WTC11 (cell line): Measurements from ENCODE around the gene SEMA7A. TPM values are rescaled to one million over a fixed set of nuclear protein-coding genes. Genes with fewer than 3 reads are reported as not detected.

ENCODE experiments used
- ATAC-seq: fragments of 200-7000 bp; cut with Tn5 transposase; 2 replicates; pipeline ENCODE4 v1.10.0; 2021; ENCODE audit warnings: mild to moderate bottlenecking, moderate library complexity
- CTCF ChIA-PET: fragments of 300-600 bp; sonication (Branson Sonifier 250); formaldehyde crosslinking; loops from one replicate; lab custom pipeline; 2021; ENCODE audit warnings: antibody characterized with exemption; lab: Charles Lee
- POLR2A ChIA-PET: fragments of 350-600 bp; sonication (Branson Sonifier 250); formaldehyde crosslinking; loops from one replicate; lab custom pipeline; 2021; ENCODE audit warnings: antibody characterized with exemption; lab: Charles Lee
- DNase-seq: peaks from one replicate; pipeline ENCODE4 v3.0.0; 2021; ENCODE audit warnings: low spot score
- H3K27ac Mint-ChIP-seq: 2 replicates; pipeline ENCODE4 v1.8.0; 2021; ENCODE audit warnings: mixed read lengths
- H3K27me3 Mint-ChIP-seq: 2 replicates; pipeline ENCODE4 v1.8.0; 2021; ENCODE audit warnings: low read depth, mild to moderate bottlenecking, moderate library complexity, mixed read lengths
- H3K36me3 Mint-ChIP-seq: 2 replicates; pipeline ENCODE4 v1.8.0; 2021; ENCODE audit warnings: mixed read lengths
- H3K4me1 Mint-ChIP-seq: 2 replicates; pipeline ENCODE4 v1.8.0; 2022; ENCODE audit warnings: mixed read lengths
- H3K4me3 Mint-ChIP-seq: 2 replicates; pipeline ENCODE4 v1.8.0; 2021; ENCODE audit warnings: mild to moderate bottlenecking, moderate library complexity, mixed read lengths
- H3K9me3 Mint-ChIP-seq: 2 replicates; pipeline ENCODE4 v1.8.0; 2021; ENCODE audit warnings: mixed read lengths
- HMGA2 ChIP-seq: fragments of 250-450 bp; sonication (Bioruptor Pico); IDR thresholded peaks from 2 replicates; pipeline ENCODE4 v1.4.0; 2021; ENCODE audit warnings: mild to moderate bottlenecking, moderate library complexity
- JUN ChIP-seq: sonication (generic); formaldehyde crosslinking; IDR thresholded peaks from 2 replicates; pipeline ENCODE4 v1.8.0; 2023; ENCODE audit warnings: mild to moderate bottlenecking, missing genetic modification reagents
- PRRX2 ChIP-seq: fragments of 250-450 bp; sonication (Bioruptor Pico); IDR thresholded peaks from 2 replicates; pipeline ENCODE4 v1.8.0; 2021; ENCODE audit warnings: mild to moderate bottlenecking
- ZBTB21 ChIP-seq: sonication (generic); formaldehyde crosslinking; IDR thresholded peaks from 2 replicates; pipeline ENCODE4 v1.8.1; 2023; ENCODE audit warnings: mild to moderate bottlenecking, missing genetic modification reagents, borderline replicate concordance
- ZNF121 ChIP-seq: sonication (generic); formaldehyde crosslinking; IDR thresholded peaks from 2 replicates; pipeline ENCODE4 v1.8.0; 2023; ENCODE audit warnings: missing genetic modification reagents
- total RNA-seq: library from RNA; stranded (reverse); gene quantifications from 3 replicates; pipeline ENCODE4 v1.2.3, GENCODE V29; 2021
- TF ChIP-seq, protein P1 (sequence below): sonication (generic); formaldehyde crosslinking; IDR thresholded peaks from 2 replicates; pipeline ENCODE4 v1.8.1; 2023; ENCODE audit warnings: mild to moderate bottlenecking, missing genetic modification reagents, borderline replicate concordance
- TF ChIP-seq, protein P2 (sequence below): sonication (generic); formaldehyde crosslinking; IDR thresholded peaks from 2 replicates; pipeline ENCODE4 v1.8.0; 2022; ENCODE audit warnings: mild to moderate bottlenecking, missing genetic modification reagents
- TF ChIP-seq, protein P3 (sequence below): sonication (generic); formaldehyde crosslinking; IDR thresholded peaks from 2 replicates; pipeline ENCODE4 v1.8.1; 2023; ENCODE audit warnings: mild to moderate bottlenecking, missing genetic modification reagents
- TF ChIP-seq, protein P4 (sequence below): sonication (generic); formaldehyde crosslinking; IDR thresholded peaks from 2 replicates; pipeline ENCODE4 v1.8.0; 2022; ENCODE audit warnings: mild to moderate bottlenecking, missing genetic modification reagents

SEMA7A gene
- total RNA-seq, 1 experiment from 2014 or later: 17.9 TPM

DNA sequence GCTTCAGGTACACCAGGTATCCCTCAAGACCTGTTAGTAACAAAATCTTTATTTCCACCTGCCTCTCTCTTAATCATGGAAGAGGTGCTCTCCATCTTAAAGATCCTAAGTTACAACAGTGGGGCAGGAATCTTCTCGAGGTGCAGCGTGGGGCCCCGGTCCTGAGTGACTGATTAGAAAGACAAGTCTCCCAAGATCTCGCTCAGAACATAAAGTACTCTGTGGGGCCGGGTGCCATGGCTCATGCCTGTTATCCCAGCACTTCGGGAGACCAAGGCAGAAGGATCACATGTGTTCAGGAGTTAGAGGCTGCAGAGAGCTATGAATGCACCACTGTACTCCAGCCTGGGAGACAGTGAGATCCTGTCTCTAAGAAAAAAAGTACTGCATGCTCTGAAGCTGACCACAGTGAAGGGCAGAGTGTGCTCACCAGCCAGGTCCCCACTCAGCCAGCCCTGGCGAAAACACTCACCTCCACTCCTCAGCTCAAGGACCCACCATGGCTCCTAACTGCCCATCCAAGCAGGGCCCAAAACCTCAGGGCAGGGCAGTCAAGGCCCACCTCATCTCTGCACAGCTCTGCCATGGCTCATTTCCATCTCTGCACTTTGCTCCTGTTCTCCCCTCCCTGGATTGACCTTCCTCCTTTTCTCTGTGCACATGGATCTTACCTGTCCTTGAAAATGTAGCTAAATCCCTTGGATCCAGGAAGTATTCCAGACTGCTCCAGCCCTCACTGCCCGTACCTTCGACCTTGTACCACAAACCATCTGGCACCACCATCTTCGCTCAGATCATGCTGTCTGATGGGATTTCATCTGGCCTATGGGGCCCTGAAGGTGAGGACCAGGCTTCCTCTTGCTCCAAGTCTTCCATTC is 7.1 kb downstream of the SEMA7A start:
- H3K27ac Mint-ChIP-seq: no peak overlapping the region
- H3K4me1 Mint-ChIP-seq: peaks cover 54% of the 10 kb centered on the region
- POLR2A ChIA-PET: no interaction called here

DNA sequence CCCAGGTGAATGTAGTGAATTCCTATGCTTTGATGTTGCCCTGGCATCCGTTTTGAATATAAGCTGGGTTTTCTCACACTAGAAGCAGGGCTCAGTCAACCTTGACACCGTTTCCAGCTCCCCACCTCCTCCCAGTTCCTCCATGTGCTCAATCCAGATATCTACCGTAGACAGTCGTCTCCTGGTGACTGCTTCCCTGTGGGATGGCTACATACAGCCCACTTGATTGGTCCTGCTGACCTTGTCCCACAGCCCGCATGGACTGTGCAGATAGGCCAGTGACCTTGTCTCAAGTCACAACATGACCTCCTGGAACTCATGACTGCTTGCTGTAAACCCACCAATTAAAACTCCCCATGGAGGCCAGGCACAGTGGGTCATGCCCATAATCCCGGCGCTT is 8.1 kb downstream of the SEMA7A start:
- DNase-seq: no peak
- POLR2A ChIA-PET: no interaction called here
- no peaks in the 10 kb centered on the region for H3K9me3 Mint-ChIP-seq
- H3K4me3 Mint-ChIP-seq: no peak overlapping the region
- no peak for ATAC-seq
- H3K27me3 Mint-ChIP-seq: no peaks in the 10 kb centered on the region
- no peak overlapping the region for H3K27ac Mint-ChIP-seq
- no peaks in the 10 kb centered on the region for H3K36me3 Mint-ChIP-seq
- TF ChIP-seq, protein P1, sequence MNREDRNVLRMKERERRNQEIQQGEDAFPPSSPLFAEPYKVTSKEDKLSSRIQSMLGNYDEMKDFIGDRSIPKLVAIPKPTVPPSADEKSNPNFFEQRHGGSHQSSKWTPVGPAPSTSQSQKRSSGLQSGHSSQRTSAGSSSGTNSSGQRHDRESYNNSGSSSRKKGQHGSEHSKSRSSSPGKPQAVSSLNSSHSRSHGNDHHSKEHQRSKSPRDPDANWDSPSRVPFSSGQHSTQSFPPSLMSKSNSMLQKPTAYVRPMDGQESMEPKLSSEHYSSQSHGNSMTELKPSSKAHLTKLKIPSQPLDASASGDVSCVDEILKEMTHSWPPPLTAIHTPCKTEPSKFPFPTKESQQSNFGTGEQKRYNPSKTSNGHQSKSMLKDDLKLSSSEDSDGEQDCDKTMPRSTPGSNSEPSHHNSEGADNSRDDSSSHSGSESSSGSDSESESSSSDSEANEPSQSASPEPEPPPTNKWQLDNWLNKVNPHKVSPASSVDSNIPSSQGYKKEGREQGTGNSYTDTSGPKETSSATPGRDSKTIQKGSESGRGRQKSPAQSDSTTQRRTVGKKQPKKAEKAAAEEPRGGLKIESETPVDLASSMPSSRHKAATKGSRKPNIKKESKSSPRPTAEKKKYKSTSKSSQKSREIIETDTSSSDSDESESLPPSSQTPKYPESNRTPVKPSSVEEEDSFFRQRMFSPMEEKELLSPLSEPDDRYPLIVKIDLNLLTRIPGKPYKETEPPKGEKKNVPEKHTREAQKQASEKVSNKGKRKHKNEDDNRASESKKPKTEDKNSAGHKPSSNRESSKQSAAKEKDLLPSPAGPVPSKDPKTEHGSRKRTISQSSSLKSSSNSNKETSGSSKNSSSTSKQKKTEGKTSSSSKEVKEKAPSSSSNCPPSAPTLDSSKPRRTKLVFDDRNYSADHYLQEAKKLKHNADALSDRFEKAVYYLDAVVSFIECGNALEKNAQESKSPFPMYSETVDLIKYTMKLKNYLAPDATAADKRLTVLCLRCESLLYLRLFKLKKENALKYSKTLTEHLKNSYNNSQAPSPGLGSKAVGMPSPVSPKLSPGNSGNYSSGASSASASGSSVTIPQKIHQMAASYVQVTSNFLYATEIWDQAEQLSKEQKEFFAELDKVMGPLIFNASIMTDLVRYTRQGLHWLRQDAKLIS (CRISPR knock-in tag): no peak
- TF ChIP-seq, protein P2, sequence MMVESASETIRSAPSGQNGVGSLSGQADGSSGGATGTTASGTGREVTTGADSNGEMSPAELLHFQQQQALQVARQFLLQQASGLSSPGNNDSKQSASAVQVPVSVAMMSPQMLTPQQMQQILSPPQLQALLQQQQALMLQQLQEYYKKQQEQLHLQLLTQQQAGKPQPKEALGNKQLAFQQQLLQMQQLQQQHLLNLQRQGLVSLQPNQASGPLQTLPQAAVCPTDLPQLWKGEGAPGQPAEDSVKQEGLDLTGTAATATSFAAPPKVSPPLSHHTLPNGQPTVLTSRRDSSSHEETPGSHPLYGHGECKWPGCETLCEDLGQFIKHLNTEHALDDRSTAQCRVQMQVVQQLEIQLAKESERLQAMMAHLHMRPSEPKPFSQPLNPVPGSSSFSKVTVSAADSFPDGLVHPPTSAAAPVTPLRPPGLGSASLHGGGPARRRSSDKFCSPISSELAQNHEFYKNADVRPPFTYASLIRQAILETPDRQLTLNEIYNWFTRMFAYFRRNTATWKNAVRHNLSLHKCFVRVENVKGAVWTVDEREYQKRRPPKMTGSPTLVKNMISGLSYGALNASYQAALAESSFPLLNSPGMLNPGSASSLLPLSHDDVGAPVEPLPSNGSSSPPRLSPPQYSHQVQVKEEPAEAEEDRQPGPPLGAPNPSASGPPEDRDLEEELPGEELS: no peak
- no peak for TF ChIP-seq ZNF121 (CRISPR knock-in tag)
- H3K4me1 Mint-ChIP-seq: peaks cover 48% of the 10 kb centered on the region
- CTCF ChIA-PET: no interaction called here

More for the DNA sequence above, 7.1 kb downstream of the SEMA7A start:
- Mint-ChIP-seq H3K27me3 (0 out of 2 replicates have a peak, but pooled peaks cover 1% of the 10 kb centered on the region), H3K9me3 (no peaks in the 10 kb centered on the region), H3K4me3 (no peak overlapping the region), H3K36me3 (no peaks in the 10 kb centered on the region)
- DNase-seq (no peak), ATAC-seq (no peak)
- TF ChIP-seq PRRX2 (CRISPR knock-in tag) (no peak), HMGA2 (CRISPR knock-in tag) (no peak)
- CTCF ChIA-PET: no interaction called here

DNA sequence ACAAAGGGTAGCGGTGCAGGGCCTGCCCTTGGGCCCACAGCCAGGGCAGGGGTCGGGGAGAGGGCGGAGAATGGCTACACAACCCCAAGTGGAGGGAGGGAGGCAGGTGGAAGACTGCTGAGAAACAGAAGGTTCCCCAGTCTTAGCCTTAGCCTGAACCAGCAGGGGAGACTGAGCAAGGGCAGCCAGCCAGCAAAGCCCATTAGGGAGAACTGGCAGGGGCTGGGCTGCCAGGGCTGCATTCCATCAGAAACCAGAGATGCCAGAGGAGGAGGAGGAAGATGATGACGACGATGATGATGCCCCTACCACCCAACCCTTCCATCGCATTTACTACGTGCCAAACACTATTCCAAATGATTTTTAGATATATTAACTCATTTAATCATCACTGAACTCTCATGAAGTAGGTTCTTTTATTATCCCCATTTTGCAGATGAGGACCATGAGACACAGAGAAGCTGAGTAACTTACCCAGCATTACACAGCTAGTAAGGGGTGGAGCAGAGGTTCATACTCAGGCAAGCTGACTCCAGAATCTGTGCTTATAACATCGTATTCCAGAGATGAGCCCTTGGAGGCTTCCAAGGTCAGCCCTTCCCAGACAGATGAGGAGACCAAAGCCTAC is 8.7 kb downstream of the SEMA7A start:
- no peaks in the 10 kb centered on the region for H3K9me3 Mint-ChIP-seq
- ChIA-PET POLR2A (no interaction called here), CTCF (no interaction called here)
- H3K4me3 Mint-ChIP-seq: no peak overlapping the region
- H3K27ac Mint-ChIP-seq: no peak overlapping the region
- TF ChIP-seq, protein P3, sequence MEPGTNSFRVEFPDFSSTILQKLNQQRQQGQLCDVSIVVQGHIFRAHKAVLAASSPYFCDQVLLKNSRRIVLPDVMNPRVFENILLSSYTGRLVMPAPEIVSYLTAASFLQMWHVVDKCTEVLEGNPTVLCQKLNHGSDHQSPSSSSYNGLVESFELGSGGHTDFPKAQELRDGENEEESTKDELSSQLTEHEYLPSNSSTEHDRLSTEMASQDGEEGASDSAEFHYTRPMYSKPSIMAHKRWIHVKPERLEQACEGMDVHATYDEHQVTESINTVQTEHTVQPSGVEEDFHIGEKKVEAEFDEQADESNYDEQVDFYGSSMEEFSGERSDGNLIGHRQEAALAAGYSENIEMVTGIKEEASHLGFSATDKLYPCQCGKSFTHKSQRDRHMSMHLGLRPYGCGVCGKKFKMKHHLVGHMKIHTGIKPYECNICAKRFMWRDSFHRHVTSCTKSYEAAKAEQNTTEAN (CRISPR knock-in tag): no peak
- TF ChIP-seq, protein P4, sequence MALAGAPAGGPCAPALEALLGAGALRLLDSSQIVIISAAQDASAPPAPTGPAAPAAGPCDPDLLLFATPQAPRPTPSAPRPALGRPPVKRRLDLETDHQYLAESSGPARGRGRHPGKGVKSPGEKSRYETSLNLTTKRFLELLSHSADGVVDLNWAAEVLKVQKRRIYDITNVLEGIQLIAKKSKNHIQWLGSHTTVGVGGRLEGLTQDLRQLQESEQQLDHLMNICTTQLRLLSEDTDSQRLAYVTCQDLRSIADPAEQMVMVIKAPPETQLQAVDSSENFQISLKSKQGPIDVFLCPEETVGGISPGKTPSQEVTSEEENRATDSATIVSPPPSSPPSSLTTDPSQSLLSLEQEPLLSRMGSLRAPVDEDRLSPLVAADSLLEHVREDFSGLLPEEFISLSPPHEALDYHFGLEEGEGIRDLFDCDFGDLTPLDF (CRISPR knock-in tag): no peak
- TF ChIP-seq JUN (CRISPR knock-in tag): no peak
- no peak for TF ChIP-seq ZBTB21
- peaks cover 47% of the 10 kb centered on the region for H3K4me1 Mint-ChIP-seq
- H3K36me3 Mint-ChIP-seq: no peaks in the 10 kb centered on the region
- ATAC-seq (no peak), DNase-seq (no peak)
- H3K27me3 Mint-ChIP-seq: no peaks in the 10 kb centered on the region
